MM.1S (cell line): ENCODE results near the gene ELMO1.

Experiments used
- EZH2 ChIP-seq: fragments of 300-600 bp; sonication (generic); optimal IDR thresholded peaks from 2 replicates; pipeline ENCODE3; 2017; ENCODE audit warnings: low read depth, mild to moderate bottlenecking, antibody characterized with exemption, low read length, mixed read lengths
- TF ChIP-seq, protein P1 (sequence below): fragments of 300-600 bp; sonication (generic); IDR thresholded peaks from 2 replicates; pipeline ENCODE4 v1.5.1; 2016; ENCODE audit warnings: antibody characterized with exemption, low read length, mixed read lengths

DNA sequence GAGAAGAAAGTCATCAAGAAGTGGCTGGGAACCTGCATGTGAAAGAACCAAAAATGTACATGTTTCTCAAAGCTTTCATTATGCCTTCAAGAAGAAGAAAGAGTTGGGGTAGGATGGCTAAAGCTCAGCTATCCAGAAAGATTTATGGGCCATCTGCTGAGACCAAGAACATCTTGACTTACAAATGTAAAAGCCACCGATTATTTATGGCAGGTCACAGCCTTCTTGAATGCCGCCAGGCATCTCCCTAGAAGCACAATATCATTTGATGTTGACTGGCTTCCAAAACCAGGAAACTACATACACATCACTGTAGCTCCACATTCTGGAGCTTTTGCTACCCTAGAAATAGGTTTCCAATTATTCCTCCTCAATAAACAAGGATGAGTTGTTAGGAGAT lies 470.2 kb downstream of the ELMO1 start:
- TF ChIP-seq, protein P1, sequence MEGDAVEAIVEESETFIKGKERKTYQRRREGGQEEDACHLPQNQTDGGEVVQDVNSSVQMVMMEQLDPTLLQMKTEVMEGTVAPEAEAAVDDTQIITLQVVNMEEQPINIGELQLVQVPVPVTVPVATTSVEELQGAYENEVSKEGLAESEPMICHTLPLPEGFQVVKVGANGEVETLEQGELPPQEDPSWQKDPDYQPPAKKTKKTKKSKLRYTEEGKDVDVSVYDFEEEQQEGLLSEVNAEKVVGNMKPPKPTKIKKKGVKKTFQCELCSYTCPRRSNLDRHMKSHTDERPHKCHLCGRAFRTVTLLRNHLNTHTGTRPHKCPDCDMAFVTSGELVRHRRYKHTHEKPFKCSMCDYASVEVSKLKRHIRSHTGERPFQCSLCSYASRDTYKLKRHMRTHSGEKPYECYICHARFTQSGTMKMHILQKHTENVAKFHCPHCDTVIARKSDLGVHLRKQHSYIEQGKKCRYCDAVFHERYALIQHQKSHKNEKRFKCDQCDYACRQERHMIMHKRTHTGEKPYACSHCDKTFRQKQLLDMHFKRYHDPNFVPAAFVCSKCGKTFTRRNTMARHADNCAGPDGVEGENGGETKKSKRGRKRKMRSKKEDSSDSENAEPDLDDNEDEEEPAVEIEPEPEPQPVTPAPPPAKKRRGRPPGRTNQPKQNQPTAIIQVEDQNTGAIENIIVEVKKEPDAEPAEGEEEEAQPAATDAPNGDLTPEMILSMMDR: no peak
- TF ChIP-seq EZH2: no peak
